Measurements from ENCODE around the gene GSTT2.
"Not testable (repeated sequence)": the region's sequence is repeated elsewhere in the genome, so short reads cannot be mapped to it uniquely, and the experiment has no call there.

Gene GSTT2

DNA sequence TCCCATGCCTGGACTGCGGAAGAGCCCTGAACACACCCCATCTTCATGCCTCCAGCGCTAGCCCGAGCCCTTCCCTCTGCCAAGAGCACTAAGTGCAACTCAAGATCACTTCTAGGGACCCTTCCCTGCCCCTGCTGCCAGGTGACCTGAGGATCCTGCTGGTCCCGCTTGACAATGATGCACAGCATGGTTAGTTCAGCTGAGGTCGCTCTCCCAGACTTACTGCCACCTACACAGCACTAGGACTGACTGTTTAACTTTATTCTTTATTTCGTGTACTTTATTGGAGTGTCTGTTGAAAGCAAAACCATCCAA, 25.0 kb upstream of the GSTT2 start:
- not testable (repeated sequence) for DNase-seq; H3K4me3 ChIP-seq (ENCODE audit: insufficient read depth, low read depth, low read length, poor library complexity, severe bottlenecking); H3K27ac ChIP-seq (ENCODE audit: insufficient read depth, low read length, poor library complexity, severe bottlenecking)

GRCh38 chr22:23955886-23956285, 24.0 kb upstream of the GSTT2 start:
- H3K9me3 ChIP-seq (ENCODE audit: control insufficient read depth, low read length); DNase-seq; H3K4me1 ChIP-seq (ENCODE audit: control insufficient read depth, insufficient read depth, low read length, poor library complexity, severe bottlenecking); H3K27me3 ChIP-seq (replicated peaks; ENCODE audit: control insufficient read depth, insufficient read depth, low read length, poor library complexity, severe bottlenecking); H3K27ac ChIP-seq (ENCODE audit: insufficient read depth, low read length, poor library complexity, severe bottlenecking); H3K4me3 ChIP-seq (ENCODE audit: insufficient read depth, low read depth, low read length, poor library complexity, severe bottlenecking); H3K36me3 ChIP-seq (ENCODE audit: control insufficient read depth, insufficient read depth, low read length): not testable (repeated sequence)

More for the DNA sequence above, 25.0 kb upstream of the GSTT2 start:
- not testable (repeated sequence) for H3K9me3 ChIP-seq (ENCODE audit: control insufficient read depth, low read length); H3K4me1 ChIP-seq (ENCODE audit: control insufficient read depth, insufficient read depth, low read length, poor library complexity, severe bottlenecking); H3K36me3 ChIP-seq (ENCODE audit: control insufficient read depth, insufficient read depth, low read length); H3K27me3 ChIP-seq (replicated peaks; ENCODE audit: control insufficient read depth, insufficient read depth, low read length, poor library complexity, severe bottlenecking)

GRCh38 chr22:23956301-23956900, 23.5 kb upstream of the GSTT2 start:
- H3K27ac ChIP-seq (ENCODE audit: insufficient read depth, low read length, poor library complexity, severe bottlenecking); H3K36me3 ChIP-seq (ENCODE audit: control insufficient read depth, insufficient read depth, low read length); H3K4me1 ChIP-seq (ENCODE audit: control insufficient read depth, insufficient read depth, low read length, poor library complexity, severe bottlenecking); H3K4me3 ChIP-seq (ENCODE audit: insufficient read depth, low read depth, low read length, poor library complexity, severe bottlenecking); H3K9me3 ChIP-seq (ENCODE audit: control insufficient read depth, low read length); H3K27me3 ChIP-seq (replicated peaks; ENCODE audit: control insufficient read depth, insufficient read depth, low read length, poor library complexity, severe bottlenecking): not testable (repeated sequence)
- DNase-seq = peak; percentile 60 to 64 (median 61)

- not testable (repeated sequence) for H3K27me3 ChIP-seq (replicated peaks; ENCODE audit: control insufficient read depth, insufficient read depth, low read length, poor library complexity, severe bottlenecking); DNase-seq; H3K36me3 ChIP-seq (ENCODE audit: control insufficient read depth, insufficient read depth, low read length); H3K27ac ChIP-seq (ENCODE audit: insufficient read depth, low read length, poor library complexity, severe bottlenecking); H3K4me3 ChIP-seq (ENCODE audit: insufficient read depth, low read depth, low read length, poor library complexity, severe bottlenecking); H3K9me3 ChIP-seq (ENCODE audit: control insufficient read depth, low read length); H3K4me1 ChIP-seq (ENCODE audit: control insufficient read depth, insufficient read depth, low read length, poor library complexity, severe bottlenecking)
Observed at GRCh38 chr22:23961084-23961771, 18.7 kb upstream of the GSTT2 start, which contains the start of gene GSTT2B. Gene GSTT2B (minus strand): TSS chr22:23961195. CDS start chr22:23961131, 64 bp downstream.

GRCh38 chr22:23966094-23966493, 13.8 kb upstream of the GSTT2 start:
- DNase-seq; H3K9me3 ChIP-seq (ENCODE audit: control insufficient read depth, low read length); H3K4me3 ChIP-seq (ENCODE audit: insufficient read depth, low read depth, low read length, poor library complexity, severe bottlenecking); H3K4me1 ChIP-seq (ENCODE audit: control insufficient read depth, insufficient read depth, low read length, poor library complexity, severe bottlenecking); H3K27ac ChIP-seq (ENCODE audit: insufficient read depth, low read length, poor library complexity, severe bottlenecking); H3K27me3 ChIP-seq (replicated peaks; ENCODE audit: control insufficient read depth, insufficient read depth, low read length, poor library complexity, severe bottlenecking): not testable (repeated sequence)
- H3K36me3 ChIP-seq (ENCODE audit: control insufficient read depth, insufficient read depth, low read length) = peaks cover 20% of the 10 kb centered on the region

GRCh38 chr22:23966568-23966967, 13.4 kb upstream of the GSTT2 start, which contains the start of gene DDTL:
Gene DDTL (plus strand): TSS chr22:23966888. CDS start chr22:23966915, 27 bp downstream.
- not testable (repeated sequence) for DNase-seq

DNA sequence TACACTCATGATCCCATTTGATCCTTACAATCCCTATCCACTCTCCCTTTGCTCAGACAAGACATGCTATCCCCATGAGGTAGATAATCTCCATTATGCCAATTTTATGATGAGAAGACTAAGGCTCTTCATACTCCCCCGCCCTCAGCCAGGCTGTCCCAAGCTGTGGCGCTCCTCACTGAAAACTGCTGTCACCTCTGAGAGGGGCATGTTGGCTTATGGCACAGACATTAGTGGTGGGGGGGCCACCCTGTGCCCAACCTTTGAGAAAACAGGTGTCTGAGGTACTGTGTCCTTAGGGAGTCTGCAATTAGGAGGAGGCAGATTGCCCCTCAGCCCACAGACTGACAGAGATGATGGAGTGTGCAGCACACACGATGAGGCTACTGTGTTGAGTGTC, 10.9 kb upstream of the GSTT2 start:
- Histone ChIP-seq H3K4me1 (ENCODE audit: control insufficient read depth, insufficient read depth, low read length, poor library complexity, severe bottlenecking) (no peaks in the 10 kb centered on the region), H3K4me3 (ENCODE audit: insufficient read depth, low read depth, low read length, poor library complexity, severe bottlenecking) (no peak overlapping the region), H3K9me3 (ENCODE audit: control insufficient read depth, low read length) (no peaks in the 10 kb centered on the region), H3K36me3 (ENCODE audit: control insufficient read depth, insufficient read depth, low read length) (peaks cover 28% of the 10 kb centered on the region), H3K27ac (ENCODE audit: insufficient read depth, low read length, poor library complexity, severe bottlenecking) (no peak overlapping the region), H3K27me3 (replicated peaks; ENCODE audit: control insufficient read depth, insufficient read depth, low read length, poor library complexity, severe bottlenecking) (no peaks in the 10 kb centered on the region)
- no peak for DNase-seq

More at GRCh38 chr22:23966568-23966967, 13.4 kb upstream of the GSTT2 start, which contains the start of gene DDTL:
- not testable (repeated sequence) for H3K9me3 ChIP-seq (ENCODE audit: control insufficient read depth, low read length); H3K4me1 ChIP-seq (ENCODE audit: control insufficient read depth, insufficient read depth, low read length, poor library complexity, severe bottlenecking); H3K27ac ChIP-seq (ENCODE audit: insufficient read depth, low read length, poor library complexity, severe bottlenecking); H3K27me3 ChIP-seq (replicated peaks; ENCODE audit: control insufficient read depth, insufficient read depth, low read length, poor library complexity, severe bottlenecking); H3K4me3 ChIP-seq (ENCODE audit: insufficient read depth, low read depth, low read length, poor library complexity, severe bottlenecking)
- peaks cover 24% of the 10 kb centered on the region for H3K36me3 ChIP-seq (ENCODE audit: control insufficient read depth, insufficient read depth, low read length)

- no peak overlapping the region for H3K4me3 ChIP-seq (ENCODE audit: insufficient read depth, low read depth, low read length, poor library complexity, severe bottlenecking)
- no peaks in the 10 kb centered on the region for H3K27me3 ChIP-seq (replicated peaks; ENCODE audit: control insufficient read depth, insufficient read depth, low read length, poor library complexity, severe bottlenecking)
- no peak for DNase-seq
- H3K27ac ChIP-seq (ENCODE audit: insufficient read depth, low read length, poor library complexity, severe bottlenecking) = no peak overlapping the region
- H3K4me1 ChIP-seq (ENCODE audit: control insufficient read depth, insufficient read depth, low read length, poor library complexity, severe bottlenecking) = no peaks in the 10 kb centered on the region
- no peaks in the 10 kb centered on the region for H3K9me3 ChIP-seq (ENCODE audit: control insufficient read depth, low read length)
- H3K36me3 ChIP-seq (ENCODE audit: control insufficient read depth, insufficient read depth, low read length) = peaks cover 28% of the 10 kb centered on the region
Observed at GRCh38 chr22:23970201-23970641, 9.7 kb upstream of the GSTT2 start.

DNA sequence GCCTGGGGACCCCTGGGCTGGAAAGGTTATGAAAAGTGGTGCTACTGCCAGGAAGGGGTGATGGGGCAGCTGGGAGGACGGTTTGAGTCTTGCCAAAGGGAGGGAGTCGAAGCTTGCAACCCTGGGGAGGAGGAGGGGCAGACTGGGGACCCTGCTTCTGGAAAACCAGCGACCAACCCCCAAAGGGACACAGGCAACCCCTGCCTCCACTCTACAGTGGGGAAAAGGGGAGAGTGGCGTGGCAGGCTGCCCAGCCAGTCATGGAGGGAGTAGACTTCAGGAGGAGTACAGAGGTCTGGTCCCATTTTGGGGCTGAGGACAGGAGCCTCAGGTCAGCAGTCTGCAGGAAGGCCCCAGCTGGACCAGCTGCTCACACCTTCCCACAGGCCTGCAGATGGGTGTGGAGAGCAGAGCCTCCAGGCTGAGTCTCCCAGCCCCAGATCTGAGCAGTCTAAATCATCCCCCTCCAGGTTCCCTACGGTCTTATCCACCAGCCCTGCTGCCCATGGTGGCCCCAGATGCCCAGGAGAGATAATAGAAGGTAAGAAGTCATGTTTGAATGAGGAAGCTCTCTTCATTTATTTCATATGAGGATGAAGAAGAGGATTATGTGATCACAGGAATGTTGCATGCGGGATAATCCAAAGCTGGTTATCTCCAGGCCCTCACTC, 9.0 kb upstream of the GSTT2 start:
- Histone ChIP-seq H3K27ac (ENCODE audit: insufficient read depth, low read length, poor library complexity, severe bottlenecking) (no peak overlapping the region), H3K4me1 (ENCODE audit: control insufficient read depth, insufficient read depth, low read length, poor library complexity, severe bottlenecking) (no peaks in the 10 kb centered on the region), H3K9me3 (ENCODE audit: control insufficient read depth, low read length) (no peaks in the 10 kb centered on the region), H3K36me3 (ENCODE audit: control insufficient read depth, insufficient read depth, low read length) (peaks cover 28% of the 10 kb centered on the region), H3K27me3 (replicated peaks; ENCODE audit: control insufficient read depth, insufficient read depth, low read length, poor library complexity, severe bottlenecking) (no peaks in the 10 kb centered on the region), H3K4me3 (ENCODE audit: insufficient read depth, low read depth, low read length, poor library complexity, severe bottlenecking) (no peak overlapping the region)
- DNase-seq = no peak

- not testable (repeated sequence) for DNase-seq; H3K9me3 ChIP-seq (ENCODE audit: control insufficient read depth, low read length); H3K27ac ChIP-seq (ENCODE audit: insufficient read depth, low read length, poor library complexity, severe bottlenecking); H3K4me1 ChIP-seq (ENCODE audit: control insufficient read depth, insufficient read depth, low read length, poor library complexity, severe bottlenecking); H3K4me3 ChIP-seq (ENCODE audit: insufficient read depth, low read depth, low read length, poor library complexity, severe bottlenecking); H3K27me3 ChIP-seq (replicated peaks; ENCODE audit: control insufficient read depth, insufficient read depth, low read length, poor library complexity, severe bottlenecking)
- H3K36me3 ChIP-seq (ENCODE audit: control insufficient read depth, insufficient read depth, low read length) = peaks cover 28% of the 10 kb centered on the region
Observed at GRCh38 chr22:23971927-23972326, 8.0 kb upstream of the GSTT2 start.

Measured in effector memory CD4-positive, alpha-beta T cell (primary cell).